ENCODE data around the gene TIGD2.
A peak's percentile ranks its signal among the peaks of the same experiment; 100 is the strongest.

Gene TIGD2

DNA sequence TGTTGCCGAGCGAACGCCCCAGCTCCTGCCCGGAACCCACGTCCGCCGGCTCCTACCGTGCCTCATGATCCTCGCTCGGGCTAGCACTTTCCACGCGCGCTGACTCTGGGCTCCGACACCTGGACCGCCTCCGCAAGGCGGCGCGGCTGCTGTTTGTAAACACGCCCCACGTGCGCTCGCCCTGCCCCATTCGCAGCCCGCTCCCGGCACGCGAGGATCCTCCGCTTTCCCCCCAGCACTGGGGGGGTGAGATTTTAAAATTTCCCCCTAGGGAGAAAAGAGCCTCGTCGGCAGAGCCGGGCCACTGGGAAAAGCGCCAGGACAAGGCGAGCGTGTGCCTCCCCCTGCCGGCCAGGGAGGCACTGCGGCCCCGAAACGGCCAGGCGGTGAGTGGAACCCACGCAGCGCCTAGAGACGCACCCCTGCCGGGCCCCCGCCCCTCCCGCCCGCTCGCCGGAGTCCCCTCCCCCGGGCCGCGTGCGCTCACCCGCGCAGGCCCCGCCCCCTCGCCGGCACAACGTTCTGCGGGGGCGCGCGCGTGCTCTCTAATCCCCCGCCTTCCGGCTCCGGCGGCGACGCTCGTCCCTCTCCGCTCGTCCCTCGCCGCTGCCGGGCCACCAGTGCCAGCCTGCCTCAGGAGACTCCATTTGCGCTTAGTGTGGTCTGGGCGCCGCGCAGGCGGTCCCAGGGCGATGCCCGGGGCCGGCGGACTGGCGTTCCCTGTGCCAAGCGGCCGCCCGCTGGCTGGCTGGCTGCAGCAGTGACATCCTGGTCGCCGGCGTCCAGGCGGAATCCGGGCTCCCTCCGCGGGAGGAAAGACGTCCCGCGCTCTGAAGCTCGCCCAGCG is at the start of gene TIGD2:
TIGD2 (plus strand) TSS at position 548 of the 847 bp plus-strand sequence. CDS start 1,442 bp downstream, outside the sequence.
- in situ Hi-C loops (cut with HindIII; ENCODE audit: low sequenced_read_pairs): no loop called here
- peak within 1 kb of the TSS; percentile 75 for H3K4me3 ChIP-seq (ENCODE audit: low read depth, low read length)
- peak; percentile 85 for DNase-seq (ENCODE audit: low read depth, low spot score)
- TF ChIP-seq, protein P1, sequence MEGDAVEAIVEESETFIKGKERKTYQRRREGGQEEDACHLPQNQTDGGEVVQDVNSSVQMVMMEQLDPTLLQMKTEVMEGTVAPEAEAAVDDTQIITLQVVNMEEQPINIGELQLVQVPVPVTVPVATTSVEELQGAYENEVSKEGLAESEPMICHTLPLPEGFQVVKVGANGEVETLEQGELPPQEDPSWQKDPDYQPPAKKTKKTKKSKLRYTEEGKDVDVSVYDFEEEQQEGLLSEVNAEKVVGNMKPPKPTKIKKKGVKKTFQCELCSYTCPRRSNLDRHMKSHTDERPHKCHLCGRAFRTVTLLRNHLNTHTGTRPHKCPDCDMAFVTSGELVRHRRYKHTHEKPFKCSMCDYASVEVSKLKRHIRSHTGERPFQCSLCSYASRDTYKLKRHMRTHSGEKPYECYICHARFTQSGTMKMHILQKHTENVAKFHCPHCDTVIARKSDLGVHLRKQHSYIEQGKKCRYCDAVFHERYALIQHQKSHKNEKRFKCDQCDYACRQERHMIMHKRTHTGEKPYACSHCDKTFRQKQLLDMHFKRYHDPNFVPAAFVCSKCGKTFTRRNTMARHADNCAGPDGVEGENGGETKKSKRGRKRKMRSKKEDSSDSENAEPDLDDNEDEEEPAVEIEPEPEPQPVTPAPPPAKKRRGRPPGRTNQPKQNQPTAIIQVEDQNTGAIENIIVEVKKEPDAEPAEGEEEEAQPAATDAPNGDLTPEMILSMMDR (IDR thresholded peaks at IDR 0.05; ENCODE audit: low read depth, low read length): peak; percentile 81

DNA sequence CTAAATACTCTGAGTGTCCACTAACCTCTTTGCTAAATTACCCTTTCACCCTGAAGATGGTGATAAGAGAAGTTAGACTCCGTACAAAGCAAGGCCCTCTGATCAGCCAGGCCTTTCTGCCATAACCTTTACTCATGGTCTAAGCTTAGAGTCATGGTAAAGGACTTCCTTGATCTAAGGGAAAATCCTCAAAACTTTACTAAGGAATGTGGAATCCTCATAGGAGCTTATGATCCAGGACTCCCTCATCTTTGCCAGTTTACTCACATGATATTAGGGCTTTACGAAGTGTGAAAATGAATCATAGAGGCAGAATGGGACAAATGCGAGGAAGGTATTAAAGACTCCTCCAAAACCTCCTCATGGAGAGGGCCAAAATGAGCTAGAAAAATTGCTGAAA is 46.5 kb upstream of the TIGD2 start:
- H3K4me3 ChIP-seq (ENCODE audit: low read depth, low read length): no peak overlapping the region
- DNase-seq (ENCODE audit: low read depth, low spot score): peak; percentile 16
- TF ChIP-seq, protein P1 (IDR thresholded peaks at IDR 0.05; ENCODE audit: low read depth, low read length): no peak
- in situ Hi-C loops (cut with HindIII; ENCODE audit: low sequenced_read_pairs): no loop called here

DNA sequence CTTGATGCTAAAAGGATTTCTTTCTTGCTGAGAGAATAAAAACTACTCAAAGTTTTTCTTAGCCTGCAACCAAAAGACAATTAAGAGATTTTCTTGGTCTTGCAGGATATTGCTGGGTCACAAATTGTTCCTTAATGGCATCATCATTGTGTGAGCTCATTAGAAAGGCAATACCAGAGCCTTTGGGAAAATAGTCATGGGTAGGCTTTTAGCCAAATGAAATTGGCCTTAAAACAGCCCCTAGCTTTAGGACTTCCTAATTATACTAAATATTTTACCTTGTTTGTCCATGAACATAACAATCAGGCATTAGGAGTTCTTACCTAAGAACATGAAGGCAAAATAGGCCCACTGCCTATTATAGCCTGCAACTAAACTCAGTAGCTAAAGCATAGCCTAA is 43.9 kb upstream of the TIGD2 start:
- H3K4me3 ChIP-seq (ENCODE audit: low read depth, low read length): no peak overlapping the region
- no peak for DNase-seq (ENCODE audit: low read depth, low spot score)
- TF ChIP-seq, protein P1 (IDR thresholded peaks at IDR 0.05; ENCODE audit: low read depth, low read length): no peak
- in situ Hi-C loops (cut with HindIII; ENCODE audit: low sequenced_read_pairs): no loop called here

DNA sequence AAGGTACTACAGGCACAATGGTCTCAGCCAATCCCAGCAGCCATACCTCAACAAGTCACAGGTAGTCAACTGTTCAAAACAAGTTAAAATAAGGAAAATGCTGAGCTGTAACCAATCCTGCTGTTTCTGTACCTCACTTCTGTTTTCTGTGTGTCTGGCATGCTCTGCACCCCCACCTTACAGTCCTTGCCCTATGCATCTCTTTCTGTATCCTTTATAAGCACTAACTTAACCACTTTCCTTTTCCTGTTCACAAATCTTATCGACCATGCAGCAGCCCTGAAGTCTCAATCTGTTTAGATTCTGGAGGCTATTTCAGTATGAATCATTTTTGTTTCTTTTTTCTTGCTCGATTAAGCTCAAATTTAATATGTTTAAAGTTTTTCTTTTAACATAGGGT is 41.9 kb upstream of the TIGD2 start:
- H3K4me3 ChIP-seq (ENCODE audit: low read depth, low read length): no peak overlapping the region
- in situ Hi-C loops (cut with HindIII; ENCODE audit: low sequenced_read_pairs): no loop called here

DNA sequence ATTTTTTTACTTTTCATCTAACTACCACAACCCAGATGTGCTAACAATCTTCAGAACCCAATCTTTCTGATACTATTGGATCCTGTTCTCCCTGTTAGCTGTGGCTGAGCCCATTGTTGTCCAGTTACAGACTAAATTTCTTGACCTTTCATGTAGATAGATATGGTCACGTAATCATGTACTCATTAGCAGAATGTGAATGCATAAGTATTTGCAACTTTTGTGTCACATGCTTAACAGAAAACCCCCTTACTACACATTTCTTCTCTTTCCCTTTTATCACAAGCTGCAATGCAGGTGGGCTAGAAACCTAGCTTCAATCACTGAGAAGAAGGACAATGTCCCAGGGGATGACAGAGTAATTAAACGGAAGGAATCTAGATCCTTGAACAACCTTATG is 41.3 kb upstream of the TIGD2 start:
- DNase-seq (ENCODE audit: low read depth, low spot score): no peak
- in situ Hi-C loops (cut with HindIII; ENCODE audit: low sequenced_read_pairs): no loop called here
- TF ChIP-seq, protein P1 (IDR thresholded peaks at IDR 0.05; ENCODE audit: low read depth, low read length): no peak
- H3K4me3 ChIP-seq (ENCODE audit: low read depth, low read length): no peak overlapping the region

More for the DNA sequence above, 41.9 kb upstream of the TIGD2 start:
- DNase-seq (ENCODE audit: low read depth, low spot score): no peak
- TF ChIP-seq, protein P1 (IDR thresholded peaks at IDR 0.05; ENCODE audit: low read depth, low read length): no peak

DNA sequence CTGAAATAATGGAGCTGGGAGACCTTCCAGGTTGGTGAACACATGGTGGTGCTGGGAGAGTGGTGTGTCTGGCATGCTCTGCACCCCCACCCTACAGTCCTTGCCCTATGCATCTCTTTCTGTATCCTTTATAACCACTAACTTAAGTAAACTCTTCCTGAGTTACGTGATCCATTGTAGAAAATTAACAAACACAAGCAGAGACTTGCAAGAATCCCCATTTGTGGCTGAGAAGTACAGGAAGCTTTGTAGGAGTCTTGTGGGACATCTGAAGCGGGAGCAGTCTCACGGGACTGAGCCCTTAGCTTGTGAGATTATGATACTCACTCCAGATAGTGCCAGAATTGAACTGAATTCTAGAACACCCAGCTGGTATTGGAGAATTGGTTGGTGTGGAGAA is 40.0 kb upstream of the TIGD2 start:
- in situ Hi-C loops (cut with HindIII; ENCODE audit: low sequenced_read_pairs): no loop called here
- DNase-seq (ENCODE audit: low read depth, low spot score): no peak
- no peak overlapping the region for H3K4me3 ChIP-seq (ENCODE audit: low read depth, low read length)
- TF ChIP-seq, protein P1 (IDR thresholded peaks at IDR 0.05; ENCODE audit: low read depth, low read length): no peak

Measured in astrocyte of the spinal cord (primary cell).